PC-9 (cell line): ENCODE results near the gene HES2.

ENCODE experiments used
- EZH2 ChIP-seq: fragments of 200-600 bp; sonication (generic); IDR thresholded peaks from 2 replicates; pipeline ENCODE4 v1.8.0; 2017; ENCODE audit warnings: antibody characterized with exemption, low read depth
- TF ChIP-seq, protein P1 (sequence below): fragments of 200-600 bp; sonication (generic); conservative IDR thresholded peaks from 2 replicates; pipeline ENCODE4 v1.6.1; 2017; ENCODE audit warnings: mixed run types, antibody characterized with exemption, mild to moderate bottlenecking, moderate library complexity

DNA sequence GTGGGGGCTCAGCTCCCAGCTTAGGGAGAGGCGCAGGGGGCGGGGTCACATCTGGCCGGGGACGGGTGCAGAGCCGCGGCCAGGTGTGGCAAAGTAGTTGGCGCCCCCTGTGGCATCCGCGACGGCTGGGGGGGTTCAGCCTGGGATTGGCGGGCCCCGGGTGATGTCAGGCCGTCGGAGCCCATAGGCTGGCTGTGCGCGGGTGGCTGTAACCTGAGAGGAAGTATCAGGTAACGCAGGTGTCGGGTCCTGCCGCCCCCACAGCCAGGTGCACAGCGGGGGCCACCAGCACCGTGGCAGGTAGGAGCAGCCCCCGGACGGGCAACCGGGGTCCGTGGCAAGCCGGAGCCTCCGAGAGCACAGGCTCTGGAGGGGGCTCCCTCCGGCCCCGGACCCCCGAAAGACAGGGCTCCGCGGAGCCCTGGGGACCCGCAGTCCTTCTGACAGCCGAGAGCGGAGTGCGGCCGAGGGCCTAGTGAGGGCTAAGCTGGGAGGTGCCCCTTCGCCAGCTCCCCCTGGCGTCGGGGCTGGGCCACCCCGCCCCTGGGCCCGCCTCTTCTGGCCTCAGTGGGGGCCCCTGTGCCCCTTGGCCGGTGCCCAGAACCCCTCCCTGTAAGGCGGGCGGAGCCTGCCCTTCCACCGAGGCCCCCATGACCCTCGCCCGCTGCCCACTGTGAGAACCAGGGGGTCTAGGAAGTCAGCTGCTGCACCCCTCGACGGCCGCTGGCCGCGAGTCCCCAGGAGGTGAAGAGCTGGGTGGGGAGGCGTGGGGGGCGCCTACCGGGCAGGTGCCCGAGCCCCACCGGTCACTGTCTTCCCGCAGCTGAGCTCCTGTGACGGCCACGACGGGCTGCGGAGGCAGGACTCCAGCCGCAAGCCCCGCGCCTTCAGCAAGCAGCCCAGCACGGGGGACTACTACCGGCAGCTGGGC is 28.4 kb upstream of the HES2 start:
- TF ChIP-seq EZH2 = no peak
- TF ChIP-seq, protein P1, sequence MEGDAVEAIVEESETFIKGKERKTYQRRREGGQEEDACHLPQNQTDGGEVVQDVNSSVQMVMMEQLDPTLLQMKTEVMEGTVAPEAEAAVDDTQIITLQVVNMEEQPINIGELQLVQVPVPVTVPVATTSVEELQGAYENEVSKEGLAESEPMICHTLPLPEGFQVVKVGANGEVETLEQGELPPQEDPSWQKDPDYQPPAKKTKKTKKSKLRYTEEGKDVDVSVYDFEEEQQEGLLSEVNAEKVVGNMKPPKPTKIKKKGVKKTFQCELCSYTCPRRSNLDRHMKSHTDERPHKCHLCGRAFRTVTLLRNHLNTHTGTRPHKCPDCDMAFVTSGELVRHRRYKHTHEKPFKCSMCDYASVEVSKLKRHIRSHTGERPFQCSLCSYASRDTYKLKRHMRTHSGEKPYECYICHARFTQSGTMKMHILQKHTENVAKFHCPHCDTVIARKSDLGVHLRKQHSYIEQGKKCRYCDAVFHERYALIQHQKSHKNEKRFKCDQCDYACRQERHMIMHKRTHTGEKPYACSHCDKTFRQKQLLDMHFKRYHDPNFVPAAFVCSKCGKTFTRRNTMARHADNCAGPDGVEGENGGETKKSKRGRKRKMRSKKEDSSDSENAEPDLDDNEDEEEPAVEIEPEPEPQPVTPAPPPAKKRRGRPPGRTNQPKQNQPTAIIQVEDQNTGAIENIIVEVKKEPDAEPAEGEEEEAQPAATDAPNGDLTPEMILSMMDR = no peak
